T1000 (cell line): Measurements from ENCODE around the gene CPEB1.
"Not testable (repeated sequence)": the region's sequence is repeated elsewhere in the genome, so short reads cannot be mapped to it uniquely, and the experiment has no call there.

Source experiments
- DNase-seq: peaks from one replicate; lab custom pipeline; 2025; ENCODE audit warnings: mixed read lengths; lab: John Stamatoyannopoulos, UW

Gene CPEB1

DNA sequence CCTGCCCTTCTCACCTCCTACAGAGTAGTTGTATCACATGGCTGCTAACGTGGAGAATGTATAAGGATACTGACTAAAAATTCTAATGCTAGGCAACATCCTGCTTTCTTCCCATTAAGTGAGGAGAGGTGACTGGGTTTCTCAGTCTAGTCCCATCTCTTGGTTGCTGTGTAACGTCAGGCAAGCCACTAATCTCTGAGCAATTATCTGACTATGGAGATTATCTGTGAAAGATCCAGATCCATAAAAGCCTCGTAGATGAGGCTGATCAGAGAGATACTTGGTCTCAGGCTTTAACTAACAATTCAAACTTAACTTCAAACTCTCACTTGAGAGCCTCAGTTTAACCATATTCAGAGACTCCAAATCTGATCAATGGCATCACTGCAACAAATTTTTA, 102.2 kb downstream of the CPEB1 start:
- no peak for DNase-seq

DNA sequence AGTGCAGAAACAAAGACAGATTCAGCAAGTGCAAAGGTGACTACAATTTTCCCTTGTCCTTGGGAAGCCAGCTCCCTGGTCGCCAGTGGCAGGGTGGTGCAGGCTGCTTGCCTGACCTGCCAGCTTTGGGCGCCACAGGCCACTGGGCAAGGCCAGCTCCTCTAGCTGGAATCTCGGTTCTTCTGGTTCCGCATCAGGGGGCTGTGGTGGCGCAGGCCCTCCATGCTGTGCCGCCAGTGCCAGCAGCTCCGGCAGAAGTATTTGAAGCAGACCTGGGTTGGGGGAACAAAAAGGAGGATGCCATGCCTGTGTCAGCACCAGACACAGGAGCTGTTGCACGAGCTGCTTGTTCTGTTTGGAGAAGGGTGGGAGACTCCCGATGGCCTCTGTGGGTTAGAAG, 102.7 kb downstream of the CPEB1 start:
- DNase-seq: no peak

DNA sequence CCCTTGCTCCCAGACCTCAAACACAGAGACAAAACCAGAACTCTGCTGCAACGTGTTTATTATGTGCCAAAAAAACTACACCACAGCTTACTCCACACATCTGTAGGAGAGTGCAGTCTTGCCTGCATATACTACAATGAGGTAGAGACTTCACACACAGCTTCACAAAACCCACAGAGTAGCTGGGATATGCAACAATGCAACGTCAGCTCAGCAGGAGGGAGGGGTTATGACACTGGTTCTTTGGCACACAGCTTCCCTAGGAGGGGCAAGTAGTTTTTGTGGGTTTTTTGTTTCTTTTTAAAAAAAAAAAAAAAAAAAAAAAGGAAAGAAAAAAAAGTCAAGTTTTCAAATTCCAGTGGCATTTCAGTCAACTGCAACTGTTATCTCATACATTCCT, 104.0 kb downstream of the CPEB1 start:
- DNase-seq: no peak

DNA sequence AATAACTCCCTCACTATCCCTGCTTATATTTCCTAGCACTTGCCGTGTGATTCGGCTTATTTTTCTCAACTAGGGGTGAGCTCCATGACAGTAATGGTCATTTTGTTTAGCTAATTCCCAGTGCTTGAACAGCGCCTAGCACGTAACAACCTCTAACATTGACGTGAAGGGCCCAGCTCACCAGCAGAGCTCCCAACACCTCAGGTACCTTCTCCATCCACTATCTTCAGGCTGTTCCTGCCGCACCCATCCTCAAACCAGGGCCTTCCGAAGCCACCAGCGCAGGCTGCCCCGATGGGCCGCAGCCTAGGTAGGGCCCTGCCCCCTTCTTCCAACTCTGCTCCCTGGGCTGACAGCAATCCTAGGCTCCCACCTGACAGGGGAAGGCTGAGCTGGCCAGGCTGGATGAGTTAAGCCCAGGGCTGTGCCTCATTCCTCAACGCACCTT, 106.2 kb downstream of the CPEB1 start:
- DNase-seq: no peak

DNA sequence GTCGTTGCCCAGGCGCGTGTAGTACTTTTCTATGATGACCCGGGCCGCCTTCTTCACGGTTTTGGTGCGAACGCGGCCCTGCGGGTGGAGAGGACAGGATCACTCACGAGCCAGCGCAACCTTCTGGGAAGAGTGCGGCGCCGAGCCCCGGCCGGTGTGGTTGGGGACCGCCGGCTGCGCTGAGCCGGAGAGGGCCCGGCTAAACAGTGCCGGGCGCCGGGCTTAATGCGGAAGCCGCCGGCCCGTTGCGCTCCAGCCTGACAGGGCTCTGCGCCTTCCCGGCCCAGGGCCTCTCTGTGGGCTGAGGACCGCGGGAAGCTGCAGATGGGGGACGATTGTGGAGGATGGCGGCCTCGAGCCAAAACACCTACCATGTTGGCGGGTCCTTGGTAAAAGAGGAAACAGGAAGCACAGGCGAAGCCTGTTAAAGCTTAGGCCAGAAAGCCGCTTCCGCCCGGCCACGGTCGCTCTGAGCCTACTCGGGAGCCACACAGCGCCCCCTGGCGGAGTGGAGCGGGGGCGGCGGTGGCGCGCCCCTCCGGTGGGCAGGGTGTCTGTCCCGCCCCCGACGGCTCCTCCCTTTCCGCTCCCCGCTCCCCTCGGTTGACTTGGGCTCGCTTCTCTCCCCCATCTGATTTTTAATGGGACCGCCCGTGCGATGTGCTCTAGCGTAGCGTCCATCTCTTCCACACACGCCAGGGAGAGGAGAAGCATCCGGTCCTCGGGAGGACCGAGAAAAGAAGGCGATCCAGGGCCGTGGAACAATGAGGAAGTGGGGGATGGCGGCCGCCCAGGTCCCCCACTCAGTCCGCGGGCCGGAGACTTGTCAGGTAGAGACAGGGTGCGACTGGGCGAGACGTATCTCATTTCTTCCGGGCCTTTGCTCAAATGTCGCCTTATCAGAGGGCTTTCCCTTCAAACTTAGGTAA, 106.8 kb downstream of the CPEB1 start, which contains the start of gene RPS17:
TSS of gene RPS17 (minus strand) at position 403 of the 929 bp plus-strand sequence. CDS start at position 374, 29 bp downstream.
- DNase-seq: no peak

DNA sequence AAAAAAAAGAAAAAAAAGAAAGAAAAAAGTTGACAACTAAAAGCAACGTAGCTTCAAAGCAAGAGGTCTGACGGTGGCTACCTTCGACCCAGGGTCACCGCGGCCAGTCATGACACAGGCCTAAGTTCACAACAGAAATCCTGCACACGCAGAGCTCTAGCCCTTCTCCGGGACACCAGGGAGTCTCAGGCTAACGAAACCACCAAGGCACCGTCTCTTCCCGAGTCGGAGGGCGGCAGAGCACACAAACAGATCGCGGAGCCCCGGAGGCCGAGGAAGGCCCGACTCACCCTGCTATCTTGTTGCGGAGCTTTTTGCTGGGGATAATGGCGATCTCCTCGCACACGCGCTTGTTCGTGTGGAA, 107.5 kb downstream of the CPEB1 start:
- DNase-seq: no peak

DNA sequence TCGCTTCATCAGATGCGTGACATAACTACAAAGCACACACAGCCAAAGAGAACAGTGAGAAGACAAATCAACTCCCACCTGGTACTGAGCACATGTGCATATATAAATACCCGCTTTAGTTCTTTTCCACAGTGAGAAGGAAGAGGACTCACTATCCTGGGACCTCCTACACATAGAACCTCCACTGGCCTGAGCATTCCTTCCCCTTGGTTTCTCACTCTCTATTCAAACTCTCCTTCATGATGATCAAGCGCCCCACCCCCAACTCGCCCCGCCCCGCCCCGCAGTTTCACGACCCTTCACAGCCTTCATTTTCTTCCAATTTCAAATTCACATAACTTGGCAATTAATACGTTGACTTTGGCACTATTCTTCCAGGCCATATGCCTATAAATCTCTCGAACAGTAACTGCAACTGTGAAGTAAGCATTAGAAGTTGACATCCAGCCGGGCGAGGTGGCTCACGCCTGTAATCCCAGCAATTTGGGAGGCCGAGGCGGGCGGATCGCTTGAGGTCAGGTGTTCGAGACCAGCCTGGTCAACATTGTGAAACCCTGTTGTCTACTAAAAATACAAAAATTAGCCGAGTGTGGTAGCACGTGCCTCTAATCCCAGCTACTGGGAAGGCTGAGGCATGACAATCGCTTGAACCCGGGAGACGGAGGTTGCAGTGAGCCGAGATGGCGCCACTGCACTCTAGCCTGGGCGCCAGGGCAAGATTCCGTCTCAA, 108.0 kb downstream of the CPEB1 start:
- no peak for DNase-seq

DNA sequence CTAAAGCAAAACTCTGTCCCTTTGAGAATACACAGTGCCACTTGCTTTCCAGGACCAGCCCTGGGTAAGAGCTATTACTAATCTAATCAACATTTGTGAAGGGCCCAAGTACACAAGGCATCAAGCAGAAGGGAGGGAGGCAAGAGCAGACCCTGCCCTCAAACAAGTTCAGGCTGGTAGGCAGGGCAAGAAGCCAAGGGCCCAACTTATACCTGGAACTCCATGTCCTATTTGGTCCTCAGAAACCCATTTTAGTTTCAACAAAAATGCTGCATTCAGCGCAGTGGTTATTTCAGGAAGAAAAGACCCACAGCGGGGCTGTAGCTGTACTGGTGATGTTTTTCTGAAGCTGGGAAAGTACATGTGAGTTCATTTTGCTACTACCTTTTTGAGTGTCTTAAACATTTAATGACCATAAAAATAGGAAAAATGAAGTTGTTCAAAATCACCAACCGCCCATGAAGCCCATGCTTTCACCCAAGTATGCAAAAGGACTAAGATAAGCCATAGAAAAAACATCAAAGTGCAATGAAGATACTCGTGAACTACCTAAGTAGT, 109.7 kb downstream of the CPEB1 start:
- DNase-seq: no peak

DNA sequence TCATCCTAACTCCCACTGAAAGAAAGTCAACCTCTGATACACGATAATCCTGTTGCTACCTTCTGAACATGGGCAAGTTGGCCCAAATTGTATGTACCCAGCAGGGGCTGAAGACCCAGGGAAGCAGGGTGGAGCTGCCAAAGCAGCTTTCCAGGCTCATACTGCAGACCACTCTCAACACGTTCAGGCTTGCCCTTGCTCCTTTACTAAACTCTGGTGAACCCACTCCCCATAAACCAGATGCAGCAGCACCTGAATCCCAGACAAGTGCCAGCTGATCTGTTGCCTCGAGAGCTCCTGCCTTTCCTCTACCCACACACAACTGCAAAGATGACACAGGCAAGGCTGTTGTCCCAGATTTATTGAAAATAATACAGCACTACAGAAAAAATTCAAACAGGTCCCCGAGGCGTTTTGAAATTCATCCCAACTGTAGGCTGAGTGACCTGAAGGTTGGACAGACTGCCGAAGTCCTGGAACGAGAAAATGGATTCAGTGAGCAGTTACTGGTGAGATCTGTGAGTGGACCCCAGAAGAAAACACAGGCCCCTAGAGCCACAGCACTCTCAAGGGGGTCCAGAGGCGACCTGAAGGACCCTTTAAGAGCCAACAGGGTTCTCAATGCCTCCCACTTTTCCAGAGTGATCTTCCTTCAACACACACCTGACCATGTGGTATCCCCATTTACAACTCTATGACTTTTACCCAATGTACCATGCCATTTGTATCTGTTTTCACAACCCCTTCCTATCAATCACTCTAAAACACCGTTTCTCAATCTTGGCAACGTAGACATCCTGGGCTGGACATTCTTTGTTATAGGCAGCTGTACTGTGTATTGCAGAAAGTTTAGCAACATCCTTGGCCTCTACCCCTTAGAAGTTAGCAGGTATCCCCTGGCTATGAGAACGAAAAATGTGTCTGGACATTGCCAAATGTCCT, 110.5 kb downstream of the CPEB1 start:
- DNase-seq: no peak

DNA sequence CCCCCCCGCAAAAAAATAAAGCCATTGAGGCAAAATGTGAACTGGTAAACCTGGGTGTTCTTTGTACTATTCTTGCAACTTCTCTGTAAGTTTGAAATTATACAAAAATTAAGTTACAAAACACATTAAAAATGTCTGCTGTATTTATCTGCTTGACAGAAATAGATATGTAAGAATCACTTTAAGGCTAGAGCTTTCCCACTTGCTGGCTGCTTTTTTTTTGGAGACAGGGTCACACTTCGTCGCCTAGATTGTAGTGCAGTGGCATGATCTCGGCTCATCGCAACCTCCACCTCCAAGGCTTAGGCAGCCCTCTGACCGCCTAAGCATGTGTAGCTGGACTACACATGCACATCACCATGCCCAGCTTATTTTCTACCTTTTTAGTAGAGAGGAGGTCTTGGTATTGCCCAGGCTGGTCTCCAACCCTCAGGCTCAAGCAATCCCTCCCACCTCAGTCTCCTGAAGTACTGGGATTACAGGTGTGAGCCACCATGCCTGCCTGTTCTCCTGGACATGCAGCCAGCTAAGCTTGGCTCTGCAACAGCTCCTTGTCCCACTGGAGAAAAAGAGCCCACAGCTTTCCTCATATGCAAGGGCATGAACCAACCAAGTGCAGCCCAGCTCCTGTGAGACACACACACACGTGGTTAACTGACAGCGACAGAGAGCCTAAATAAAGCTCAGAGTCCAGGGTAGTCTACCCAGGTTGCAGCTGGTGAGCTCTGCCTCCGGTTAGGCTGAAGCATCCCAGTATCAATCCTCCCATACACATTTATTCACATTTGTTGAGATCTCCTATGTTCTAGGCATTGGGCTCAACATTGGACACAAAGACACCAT, 111.4 kb downstream of the CPEB1 start:
- DNase-seq: no peak

DNA sequence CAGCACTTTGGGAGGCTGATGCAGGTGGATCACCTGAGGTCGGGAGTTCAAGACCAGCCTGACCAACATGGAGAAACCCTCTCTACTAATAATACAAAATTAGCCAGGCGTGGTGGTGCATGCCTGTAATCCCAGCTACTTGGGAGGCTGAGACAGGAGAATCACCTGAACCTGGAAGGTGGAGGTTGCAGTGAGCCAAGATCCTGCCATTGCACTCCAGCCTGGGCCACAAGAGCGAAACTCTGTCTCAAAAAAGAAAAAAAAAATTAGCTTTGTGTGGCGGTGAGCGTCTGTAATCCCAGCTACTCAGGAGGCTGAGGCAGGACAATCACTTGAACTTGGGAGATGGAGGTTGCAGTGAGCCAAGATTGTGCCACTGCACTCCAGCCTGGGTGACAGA, 112.0 kb downstream of the CPEB1 start:
- not testable (repeated sequence) for DNase-seq

DNA sequence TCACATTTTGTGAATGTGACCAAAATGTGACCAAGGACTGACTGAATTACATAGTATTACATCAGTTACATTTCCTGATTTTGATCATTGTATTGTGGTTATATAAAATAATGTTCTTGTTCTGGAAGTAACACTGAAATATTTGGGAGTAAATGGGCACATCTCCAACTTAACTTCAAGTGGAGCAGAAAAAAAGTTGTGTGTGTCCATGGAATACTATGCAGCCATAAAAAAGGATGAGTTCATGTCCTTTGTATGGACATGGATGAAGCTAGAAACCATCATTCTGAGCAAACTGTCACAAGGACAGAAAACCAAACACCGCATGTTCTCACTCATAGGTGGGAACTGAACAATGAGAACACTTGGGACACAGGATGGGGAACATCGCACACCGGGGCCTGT, 112.7 kb downstream of the CPEB1 start:
- DNase-seq: not testable (repeated sequence)

DNA sequence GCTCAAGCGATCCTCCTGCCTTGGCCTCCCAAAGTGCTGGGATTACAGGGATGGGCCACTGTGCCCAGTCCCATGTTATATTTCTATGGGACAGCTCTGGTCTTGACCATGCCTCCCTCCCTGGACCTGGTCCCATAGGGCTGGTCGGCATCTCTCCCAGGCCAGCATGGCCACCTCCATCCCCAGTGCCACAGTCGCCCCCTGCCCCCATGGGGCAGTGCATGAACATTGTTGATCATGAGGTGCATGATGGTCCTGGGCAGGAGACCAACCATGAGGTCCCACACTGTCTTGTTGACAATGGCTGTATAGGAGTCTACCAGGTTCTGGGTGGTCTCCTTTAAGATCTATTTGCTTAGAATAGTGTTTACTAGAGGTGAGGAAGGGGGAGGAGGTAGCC, 113.4 kb downstream of the CPEB1 start:
- DNase-seq: no peak

DNA sequence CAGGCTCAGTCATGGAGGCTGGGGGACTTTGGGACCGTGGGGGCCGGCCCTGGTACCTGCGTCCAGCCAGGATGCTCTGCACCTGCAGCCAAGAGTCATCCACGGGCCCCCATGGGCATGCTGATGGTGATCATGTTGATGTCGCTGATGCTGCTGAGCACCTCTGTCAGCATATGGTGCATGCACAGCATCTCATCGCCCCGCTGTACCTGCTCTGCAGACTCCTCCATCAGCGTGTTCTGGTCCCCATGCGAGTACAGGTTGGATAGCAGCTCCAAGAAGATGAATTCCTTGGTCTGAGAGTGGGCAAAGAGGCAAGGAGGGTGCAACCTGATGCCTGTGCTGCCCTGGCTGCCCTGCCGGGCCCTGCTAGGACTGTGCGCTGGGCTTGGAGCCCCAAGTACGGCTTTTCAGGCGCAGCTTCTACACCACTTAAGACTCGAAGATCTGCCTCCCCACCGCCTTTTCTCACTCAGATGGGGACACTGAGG, 114.1 kb downstream of the CPEB1 start:
- DNase-seq: no peak

DNA sequence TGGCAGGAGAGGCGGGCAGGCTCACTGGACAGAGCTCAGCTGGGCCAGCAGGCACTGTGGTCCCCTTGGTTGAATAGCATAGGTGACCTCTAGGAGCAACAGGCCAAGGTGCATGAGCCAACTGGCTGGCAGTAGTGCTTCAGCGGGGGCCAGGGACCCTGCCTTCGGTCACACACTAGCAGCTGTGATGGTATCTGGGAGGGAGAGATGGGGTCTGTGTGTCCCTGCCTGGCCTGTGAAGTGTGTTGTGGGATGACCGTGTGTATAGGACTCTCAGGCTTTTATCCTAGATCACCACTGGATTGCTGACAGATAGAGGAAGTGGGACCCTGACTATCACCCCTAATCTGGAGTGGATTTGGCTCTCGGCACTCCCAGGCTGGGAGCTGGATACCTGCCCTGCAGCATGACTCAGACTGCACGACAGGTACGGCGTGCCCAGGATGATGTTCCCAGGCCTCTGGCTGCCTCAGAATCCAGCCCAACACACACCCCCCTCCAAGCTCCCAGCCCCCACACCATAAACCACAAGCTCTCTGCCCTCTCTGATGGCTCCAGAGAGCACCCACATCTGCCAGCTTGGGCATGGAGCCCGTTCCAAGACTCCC, 114.7 kb downstream of the CPEB1 start:
- DNase-seq: no peak

DNA sequence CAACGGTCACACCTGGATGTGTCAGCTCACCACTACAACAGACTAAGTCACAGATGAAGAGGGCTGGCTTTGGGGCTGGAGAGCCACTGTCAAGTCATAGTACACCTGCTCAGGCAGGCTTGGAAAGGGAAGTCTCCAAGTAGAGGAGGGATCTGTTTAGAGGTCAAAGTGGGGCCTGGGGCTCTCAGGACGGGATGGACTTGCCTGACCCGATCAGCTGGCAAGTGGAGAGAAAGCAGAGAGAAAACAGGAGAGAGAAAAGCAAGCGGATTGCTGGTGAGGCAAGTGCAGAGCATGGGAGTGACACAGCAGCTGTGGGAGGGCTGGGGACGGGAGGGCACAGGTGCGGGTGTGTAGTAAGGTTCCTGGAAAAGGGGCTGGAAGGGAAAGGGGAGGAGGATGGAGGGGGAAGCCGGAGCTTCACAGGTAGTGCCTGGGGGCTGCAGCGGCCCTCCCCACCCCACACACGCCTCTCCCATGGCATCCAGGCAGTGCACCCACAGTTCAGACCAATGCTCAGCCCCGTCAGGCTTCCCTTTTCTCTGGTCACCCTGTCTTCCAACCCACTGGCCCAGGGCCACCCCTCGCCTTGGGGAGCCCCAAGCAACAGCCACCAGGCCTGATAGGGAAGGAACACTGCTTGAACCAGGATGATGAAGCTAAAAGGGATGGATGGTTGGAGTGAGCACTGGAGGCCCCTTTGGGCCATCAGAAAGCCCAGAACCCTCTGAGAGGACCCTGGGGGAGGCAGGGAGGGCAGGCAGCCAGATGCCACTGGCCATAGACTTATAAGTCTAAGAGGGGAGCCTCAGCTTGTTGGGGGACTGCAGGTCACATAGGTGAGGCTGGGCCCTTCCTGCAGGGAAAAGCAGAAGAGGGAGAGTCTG, 115.4 kb downstream of the CPEB1 start:
- DNase-seq: no peak

DNA sequence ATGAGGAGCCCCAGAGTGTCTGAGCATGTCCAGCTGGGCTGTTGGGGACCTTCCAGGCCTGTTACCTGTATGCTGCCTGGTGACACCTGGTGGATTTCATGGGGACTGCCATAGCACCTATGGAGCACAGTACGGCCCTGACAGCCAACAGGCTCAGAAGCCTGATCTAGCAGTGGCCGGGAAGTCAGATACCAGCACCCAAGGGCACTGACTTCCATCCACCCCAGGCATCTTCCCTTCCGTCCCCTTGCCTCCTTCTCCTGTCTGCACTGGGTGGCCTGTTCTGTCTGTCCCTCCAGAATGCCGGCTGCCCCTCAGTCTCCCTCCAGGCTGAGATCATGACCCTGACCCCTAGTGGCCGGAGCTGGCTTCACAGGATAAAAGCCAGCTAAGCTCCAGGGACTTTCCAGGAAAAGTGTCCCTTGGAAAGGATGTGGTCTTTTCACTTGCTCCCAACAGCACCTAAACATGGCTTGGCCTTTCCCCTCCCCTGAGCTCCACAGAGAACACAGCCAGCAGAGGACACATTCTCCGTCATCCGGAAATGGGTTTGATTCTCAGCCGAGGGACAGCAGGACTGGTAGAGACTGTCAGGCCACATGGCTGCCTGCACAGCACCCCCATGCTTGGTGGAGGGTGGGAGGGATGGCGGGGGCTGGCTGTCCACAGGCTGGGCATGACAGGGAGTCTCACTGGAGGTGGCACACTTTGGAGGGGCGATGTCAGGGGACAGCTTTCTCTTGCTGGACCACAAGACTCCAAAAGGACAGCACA, 116.4 kb downstream of the CPEB1 start:
- DNase-seq: no peak

DNA sequence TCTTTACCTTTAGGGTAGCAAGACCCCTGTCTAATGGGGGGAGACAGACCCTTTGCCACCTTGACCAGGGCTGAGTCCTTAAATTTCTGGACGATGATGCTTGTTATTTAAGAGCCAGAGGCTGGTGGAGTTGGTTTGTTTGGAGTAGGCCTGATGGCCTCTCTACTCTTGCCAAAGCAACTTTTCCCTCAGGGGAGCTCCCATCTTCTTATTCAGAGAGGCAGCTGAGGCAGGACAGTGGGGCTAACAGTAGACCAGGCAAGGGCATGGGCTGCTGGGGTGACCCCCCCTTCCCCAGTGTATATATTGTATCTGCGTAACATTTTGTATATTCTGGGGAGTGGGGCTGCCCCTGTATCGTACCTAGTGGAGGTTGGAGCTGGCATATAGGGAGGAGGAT, 117.2 kb downstream of the CPEB1 start:
- no peak for DNase-seq
